H1 (cell line): ENCODE measurements around the gene RPUSD3. TPM values are rescaled to one million over a fixed set of nuclear protein-coding genes. Genes with fewer than 3 reads are reported as not detected.
"Not testable (repeated sequence)": the region's sequence is repeated elsewhere in the genome, so short reads cannot be mapped to it uniquely, and the experiment has no call there.

Experiments used
- CTCF ChIA-PET: fragments of 300-600 bp; sonication (Branson Sonifier 250); formaldehyde crosslinking; loops from one replicate; lab custom pipeline; 2021; ENCODE audit not compliant: partially characterized antibody; lab: Charles Lee
- POLR2A ChIA-PET: fragments of 300-600 bp; sonication (Branson Sonifier 250); formaldehyde crosslinking; loops from one replicate; lab custom pipeline; 2021; ENCODE audit warnings: inconsistent platforms; ENCODE audit not compliant: partially characterized antibody; lab: Charles Lee
- DNase-seq, 2 experiments: peaks; one replicate each; pipeline versions ENCODE4 v3.0.0 to v3.0.0-alpha.2; 2010 to 2022; ENCODE audit warnings: low spot score in 2 of 2, low read depth in 1 of 2, mixed read lengths in 1 of 2
- FAIRE-seq: peaks from 2 replicates; lab custom pipeline; 2011; peaks lifted over from hg19 to GRCh38; lab: Jason Lieb, UNC
- H2AFZ ChIP-seq: 2 replicates; pipeline ENCODE4 v1.8.1; 2012; ENCODE audit warnings: low read length, inconsistent platforms
- H2AK5ac ChIP-seq: 2 replicates; pipeline ENCODE4 v1.6.1; 2013; ENCODE audit warnings: low read depth, low read length
- H2BK120ac ChIP-seq: replicated peaks from 2 replicates; pipeline ENCODE3; 2013; ENCODE audit warnings: low read depth, low read length, inconsistent platforms
- H2BK12ac ChIP-seq: 2 replicates; pipeline ENCODE4 v1.6.1; 2013; ENCODE audit warnings: low read depth, low read length
- H2BK15ac ChIP-seq: 2 replicates; pipeline ENCODE4 v1.6.1; 2013; ENCODE audit warnings: low read length
- H2BK20ac ChIP-seq: 2 replicates; pipeline ENCODE4 v1.6.1; 2013; ENCODE audit warnings: low read length
- H2BK5ac ChIP-seq: 2 replicates; pipeline ENCODE4 v1.6.1; 2013; ENCODE audit warnings: low read depth, low read length
- H3K14ac ChIP-seq: 2 replicates; pipeline ENCODE4 v1.6.1; 2013; ENCODE audit warnings: inconsistent platforms; ENCODE audit not compliant: insufficient read length
- H3K18ac ChIP-seq: 2 replicates; pipeline ENCODE4 v1.6.1; 2013; ENCODE audit warnings: low read length; ENCODE audit errors: extremely low read depth
- H3K23ac ChIP-seq: 2 replicates; pipeline ENCODE4 v1.6.1; 2013; ENCODE audit warnings: inconsistent platforms; ENCODE audit not compliant: insufficient read length
- H3K23me2 ChIP-seq: 2 replicates; pipeline ENCODE4 v1.6.1; 2013; ENCODE audit warnings: low read depth, low read length
- H3K27ac ChIP-seq: 2 replicates; pipeline ENCODE4 v1.6.1; 2011; ENCODE audit warnings: low read depth, low read length, inconsistent platforms
- H3K27me3 ChIP-seq, 4 experiments: replicated peaks in 1 of 4; 1 replicate in 1 of 4; 2 replicates in 3 of 4; pipeline versions ENCODE4 v1.6.1 to v1.8.1; 2011 to 2013; ENCODE audit warnings: low read length in 3 of 4, mild to moderate bottlenecking in 3 of 4, inconsistent platforms in 2 of 4, mixed read lengths in 2 of 4, moderate library complexity in 1 of 4; ENCODE audit not compliant: control insufficient read depth in 3 of 4, insufficient read depth in 3 of 4; ENCODE audit errors: extremely low read depth in 1 of 4
- H3K36me3 ChIP-seq, 4 experiments: 2 replicates each; pipeline versions ENCODE4 v1.6.1 to v1.8.1; 2011 to 2013; ENCODE audit warnings: mild to moderate bottlenecking in 4 of 4, low read length in 3 of 4, moderate library complexity in 2 of 4, control low read depth in 1 of 4, inconsistent platforms in 1 of 4; ENCODE audit not compliant: insufficient read depth in 4 of 4, control insufficient read depth in 2 of 4
- H3K4ac ChIP-seq: replicated peaks from 2 replicates; pipeline ENCODE3; 2013; ENCODE audit warnings: low read length, low read depth, mixed read lengths, inconsistent platforms; ENCODE audit not compliant: insufficient read length
- H3K4me1 ChIP-seq, 4 experiments: replicated peaks in 1 of 4; 1 replicate in 1 of 4; 2 replicates in 3 of 4; pipeline versions ENCODE4 v1.6.1 to v1.8.1; 2011 to 2013; ENCODE audit warnings: low read length in 3 of 4, inconsistent platforms in 2 of 4, mixed read lengths in 1 of 4; ENCODE audit not compliant: insufficient read depth in 4 of 4, control insufficient read depth in 3 of 4
- H3K4me2 ChIP-seq, 2 experiments: 2 replicates each; pipeline versions ENCODE4 v1.6.1 to v1.8.1; 2011 to 2013; ENCODE audit warnings: low read depth in 2 of 2, low read length in 2 of 2, control low read depth in 1 of 2, inconsistent platforms in 1 of 2, mild to moderate bottlenecking in 1 of 2; ENCODE audit not compliant: insufficient read depth in 1 of 2
- H3K4me3 ChIP-seq, 4 experiments: fragments of 200-600, 300-600 bp in 1 of 4; sonication (generic), shearing (Covaris generic), sonication (Bioruptor Twin) in 1 of 4; 2 replicates each; pipeline versions ENCODE4 v1.5.1 to v1.8.1; 2011 to 2016; ENCODE audit warnings: low read length in 4 of 4, low read depth in 3 of 4, control low read depth in 2 of 4, inconsistent platforms in 2 of 4, mild to moderate bottlenecking in 2 of 4, mixed read lengths in 1 of 4, moderate library complexity in 1 of 4; ENCODE audit not compliant: insufficient read depth in 2 of 4; ENCODE audit errors: extremely low read depth in 1 of 4
- H3K56ac ChIP-seq: replicated peaks from 2 replicates; pipeline ENCODE3; 2013; ENCODE audit warnings: low read depth, mild to moderate bottlenecking, mixed read lengths, low read length, inconsistent platforms; ENCODE audit not compliant: insufficient read length
- H3K79me1 ChIP-seq: 2 replicates; pipeline ENCODE4 v1.6.1; 2013; ENCODE audit warnings: low read depth, low read length, control low read depth
- H3K79me2 ChIP-seq, 2 experiments: 2 replicates each; pipeline versions ENCODE4 v1.6.1 to v1.8.1; 2012 to 2013; ENCODE audit warnings: low read length in 2 of 2, mild to moderate bottlenecking in 2 of 2, inconsistent platforms in 1 of 2; ENCODE audit not compliant: insufficient read depth in 2 of 2, control insufficient read depth in 1 of 2
- H3K9ac ChIP-seq, 4 experiments: replicated peaks in 1 of 4; 1 replicate in 1 of 4; 2 replicates in 3 of 4; pipeline versions ENCODE4 v1.6.1 to v1.8.1; 2011 to 2013; ENCODE audit warnings: low read depth in 3 of 4, low read length in 3 of 4, control low read depth in 2 of 4, mild to moderate bottlenecking in 2 of 4, moderate library complexity in 2 of 4, inconsistent platforms in 1 of 4; ENCODE audit errors: extremely low read depth in 1 of 4
- H3K9me3 ChIP-seq, 2 experiments: 2 replicates each; pipeline versions ENCODE4 v1.6.1 to v1.8.1; 2012 to 2013; ENCODE audit warnings: mild to moderate bottlenecking in 2 of 2, moderate library complexity in 2 of 2, control low read depth in 1 of 2, inconsistent platforms in 1 of 2, low read depth in 1 of 2, low read length in 1 of 2, mixed read lengths in 1 of 2; ENCODE audit not compliant: insufficient read depth in 2 of 2
- H4K20me1 ChIP-seq, 2 experiments: replicated peaks in 1 of 2; 2 replicates each; pipeline versions ENCODE3 to v1.8.1; 2011 to 2013; ENCODE audit warnings: inconsistent platforms in 2 of 2, low read length in 2 of 2, mild to moderate bottlenecking in 1 of 2; ENCODE audit not compliant: insufficient read depth in 2 of 2, control insufficient read depth in 1 of 2
- H4K5ac ChIP-seq: 2 replicates; pipeline ENCODE4 v1.6.1; 2013; ENCODE audit warnings: low read length, low read depth, mixed read lengths, inconsistent platforms; ENCODE audit not compliant: insufficient read length
- H4K8ac ChIP-seq: 2 replicates; pipeline ENCODE4 v1.8.0; 2013; ENCODE audit warnings: mild to moderate bottlenecking, moderate library complexity, low read length, inconsistent platforms; ENCODE audit not compliant: insufficient read depth; ENCODE audit errors: extremely low read depth
- H4K91ac ChIP-seq: replicated peaks from 2 replicates; pipeline ENCODE3; 2013; ENCODE audit warnings: low read length, mixed read lengths, inconsistent platforms; ENCODE audit not compliant: insufficient read length
- RAD21 ChIP-seq, 2 experiments: IDR thresholded peaks in 1 of 2; conservative IDR thresholded peaks in 1 of 2; 2 replicates each; pipeline ENCODE4 v1.6.1; 2011; ENCODE audit warnings: low read depth in 2 of 2, low read length in 2 of 2, improper control_type of control experiment in 1 of 2, inconsistent platforms in 1 of 2, mild to moderate bottlenecking in 1 of 2, moderate library complexity in 1 of 2
- WGBS, 2 experiments: shearing (Covaris generic) in 1 of 2; methylation state at CpG; one replicate each; pipeline versions ENCODE4 v1.1.6 to v1.1.7; 2013 to 2015; ENCODE audit warnings: low lambda C conversion rate in 2 of 2, mixed read lengths in 2 of 2, inconsistent platforms in 1 of 2, low coverage in 1 of 2, missing lambda C conversion rate in 1 of 2; ENCODE audit not compliant: insufficient replicate concordance in 2 of 2, insufficient coverage in 1 of 2, insufficient read length in 1 of 2; ENCODE audit errors: extremely low coverage in 1 of 2, missing lambda C conversion rate in 1 of 2; 5-methylcytosine and 5-hydroxymethylcytosine counted together
- polyA plus RNA-seq, 7 experiments: library from polyadenylated mRNA; depleted of rRNA in 3 of 7; stranded (reverse) in 5 of 7; unstranded in 2 of 7; fragments of >200 nt in 5 of 7; fragments of 200-250 nt in 2 of 7; gene quantifications; 1 replicate in 5 of 7; 2 replicates in 1 of 7; 4 replicates in 1 of 7; pipeline versions ENCODE4 v1.2.1 to v1.2.3, GENCODE V29; 2011 to 2013; ENCODE audit warnings: missing spikeins in 2 of 7, mixed read lengths in 2 of 7
- total RNA-seq: library from RNA; stranded (reverse); fragmentation: NEBNext Ultra II Directional; extraction: Animal tissue kit (Norgen Biotek cat#: 25700); gene quantifications from 2 replicates; pipeline ENCODE4 v1.2.1, GENCODE V29; 2021
- TF ChIP-seq, protein P1 (sequence below), 3 experiments: IDR thresholded peaks; 1 replicate in 2 of 3; 2 replicates in 1 of 3; pipeline versions ENCODE4 v1.5.1 to v1.6.1; 2011; ENCODE audit warnings: low read length in 3 of 3, mild to moderate bottlenecking in 3 of 3, inconsistent platforms in 2 of 3, low read depth in 1 of 3, moderate library complexity in 1 of 3; ENCODE audit not compliant: insufficient read depth in 1 of 3; ENCODE audit errors: control extremely low read depth in 1 of 3

The RPUSD3 gene
- total and polyA plus RNA-seq, 2 of the 8 experiments (the other 6 are each of a cell fraction or from before 2014, with no cell fraction given): 68.4 to 154 TPM

- H2AK5ac ChIP-seq, H3K9ac ChIP-seq, H3K18ac ChIP-seq, H2BK15ac ChIP-seq, H3K27me3 ChIP-seq, H2BK12ac ChIP-seq, H4K91ac ChIP-seq, H3K23ac ChIP-seq, POLR2A ChIA-PET, H2BK120ac ChIP-seq, H3K9me3 ChIP-seq, H3K4me3 ChIP-seq, H3K4ac ChIP-seq, H3K4me2 ChIP-seq, H2AFZ ChIP-seq, H4K5ac ChIP-seq, H3K14ac ChIP-seq, H3K4me1 ChIP-seq, H3K27ac ChIP-seq, H3K56ac ChIP-seq, H3K79me1 ChIP-seq, H2BK20ac ChIP-seq, FAIRE-seq, H2BK5ac ChIP-seq, H3K36me3 ChIP-seq, H3K23me2 ChIP-seq, H4K8ac ChIP-seq, H4K20me1 ChIP-seq, H3K79me2 ChIP-seq, DNase-seq: not testable (repeated sequence)
- TF ChIP-seq, protein P1, sequence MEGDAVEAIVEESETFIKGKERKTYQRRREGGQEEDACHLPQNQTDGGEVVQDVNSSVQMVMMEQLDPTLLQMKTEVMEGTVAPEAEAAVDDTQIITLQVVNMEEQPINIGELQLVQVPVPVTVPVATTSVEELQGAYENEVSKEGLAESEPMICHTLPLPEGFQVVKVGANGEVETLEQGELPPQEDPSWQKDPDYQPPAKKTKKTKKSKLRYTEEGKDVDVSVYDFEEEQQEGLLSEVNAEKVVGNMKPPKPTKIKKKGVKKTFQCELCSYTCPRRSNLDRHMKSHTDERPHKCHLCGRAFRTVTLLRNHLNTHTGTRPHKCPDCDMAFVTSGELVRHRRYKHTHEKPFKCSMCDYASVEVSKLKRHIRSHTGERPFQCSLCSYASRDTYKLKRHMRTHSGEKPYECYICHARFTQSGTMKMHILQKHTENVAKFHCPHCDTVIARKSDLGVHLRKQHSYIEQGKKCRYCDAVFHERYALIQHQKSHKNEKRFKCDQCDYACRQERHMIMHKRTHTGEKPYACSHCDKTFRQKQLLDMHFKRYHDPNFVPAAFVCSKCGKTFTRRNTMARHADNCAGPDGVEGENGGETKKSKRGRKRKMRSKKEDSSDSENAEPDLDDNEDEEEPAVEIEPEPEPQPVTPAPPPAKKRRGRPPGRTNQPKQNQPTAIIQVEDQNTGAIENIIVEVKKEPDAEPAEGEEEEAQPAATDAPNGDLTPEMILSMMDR (IDR thresholded peaks at IDR 0.05; ENCODE audit: control extremely low read depth in 1 of 3, insufficient read depth in 1 of 3, low read depth in 1 of 3, low read length in 3 of 3): peak in 2 of 3 experiments; percentile 15 to 34; a peak in 2 of 4 replicates
- peak; percentile 25 to 35; a peak in 3 of 4 replicates for TF ChIP-seq RAD21 (IDR thresholded peaks at IDR 0.05 in 1 of 2, conservative IDR thresholded peaks at IDR 0.05 in 1 of 2; ENCODE audit: low read depth in 2 of 2, low read length in 2 of 2)
- CTCF ChIA-PET: interaction anchor here (0.6 to 2.1 kb wide), 18 partner anchors 8 to 105 kb away, joined by 3 to 6 read pairs (median 4); partner anchors contain the start of gene CRELD1
- WGBS, 2 experiments: 60% methylated on average over 4 of the region's 4 CpGs; no CpG with 5 or more reads in 1 of the 2 experiments
Observed at GRCh38 chr3:9848860-9849259, 5.1 kb upstream of the RPUSD3 start.
